Trophoblast cell (in vitro differentiated cells and primary cell): ENCODE measurements around the gene EXOC3L4.
A peak's percentile ranks its signal among the peaks of the same experiment; 100 is the strongest.

Source experiments
- DNase-seq, 2 donors: peaks; one replicate each; pipeline ENCODE4 v3.0.0-alpha.2; 2016
- H2AFZ ChIP-seq: 2 replicates; pipeline ENCODE4 v1.6.1; 2013; ENCODE audit warnings: low read length, moderate library complexity, mild to moderate bottlenecking; ENCODE audit not compliant: insufficient read depth, poor library complexity
- H2AK5ac ChIP-seq: 2 replicates; pipeline ENCODE4 v1.6.1; 2013; ENCODE audit warnings: mild to moderate bottlenecking, low read length
- H2BK120ac ChIP-seq: 2 replicates; pipeline ENCODE4 v1.6.1; 2013; ENCODE audit warnings: low read length, mild to moderate bottlenecking, moderate library complexity; ENCODE audit not compliant: insufficient read depth, poor library complexity
- H2BK12ac ChIP-seq: 2 replicates; pipeline ENCODE4 v1.6.1; 2013; ENCODE audit warnings: mild to moderate bottlenecking, low read length, moderate library complexity
- H2BK5ac ChIP-seq: 2 replicates; pipeline ENCODE4 v1.6.1; 2013; ENCODE audit warnings: low read length, low read depth, moderate library complexity, mild to moderate bottlenecking; ENCODE audit not compliant: poor library complexity
- H3K14ac ChIP-seq: 2 replicates; pipeline ENCODE4 v1.6.1; 2013; ENCODE audit warnings: mild to moderate bottlenecking, low read length
- H3K18ac ChIP-seq: 2 replicates; pipeline ENCODE4 v1.6.1; 2013; ENCODE audit warnings: mild to moderate bottlenecking, low read length
- H3K23ac ChIP-seq: 2 replicates; pipeline ENCODE4 v1.6.1; 2013; ENCODE audit warnings: low read length
- H3K27ac ChIP-seq: 2 replicates; pipeline ENCODE4 v1.5.1; 2013; ENCODE audit warnings: low read depth, mild to moderate bottlenecking, inconsistent platforms, low read length, moderate library complexity
- H3K27me3 ChIP-seq: 2 replicates; pipeline ENCODE4 v1.6.1; 2013; ENCODE audit warnings: inconsistent platforms, mild to moderate bottlenecking, low read length, moderate library complexity; ENCODE audit not compliant: insufficient read depth
- H3K36me3 ChIP-seq, 2 experiments: 1 replicate in 1 of 2; 2 replicates in 1 of 2; pipeline ENCODE4 v1.6.1; 2013; ENCODE audit warnings: low read length in 2 of 2, mild to moderate bottlenecking in 2 of 2, moderate library complexity in 1 of 2; ENCODE audit not compliant: insufficient read depth in 2 of 2, control insufficient read depth in 1 of 2
- H3K4ac ChIP-seq: 2 replicates; pipeline ENCODE4 v1.6.1; 2013; ENCODE audit warnings: low read depth, mild to moderate bottlenecking, low read length, moderate library complexity
- H3K4me1 ChIP-seq, 2 experiments: 1 replicate in 1 of 2; 2 replicates in 1 of 2; pipeline ENCODE4 v1.6.1; 2013; ENCODE audit warnings: low read length in 2 of 2, mild to moderate bottlenecking in 2 of 2, moderate library complexity in 1 of 2; ENCODE audit not compliant: insufficient read depth in 2 of 2, control insufficient read depth in 1 of 2
- H3K4me2 ChIP-seq: 2 replicates; pipeline ENCODE4 v1.6.1; 2013; ENCODE audit warnings: inconsistent platforms, mild to moderate bottlenecking, low read length, moderate library complexity
- H3K4me3 ChIP-seq: 2 replicates; pipeline ENCODE4 v1.5.1; 2013; ENCODE audit warnings: mild to moderate bottlenecking, low read depth, low read length, inconsistent platforms
- H3K79me1 ChIP-seq: one replicate; pipeline ENCODE4 v1.6.1; 2013; ENCODE audit warnings: low read length
- H3K79me2 ChIP-seq: 2 replicates; pipeline ENCODE4 v1.6.1; 2013; ENCODE audit warnings: low read length, mild to moderate bottlenecking; ENCODE audit not compliant: control insufficient read depth, insufficient read depth, poor library complexity
- H3K9ac ChIP-seq: 2 replicates; pipeline ENCODE4 v1.6.1; 2013; ENCODE audit warnings: mild to moderate bottlenecking, low read length
- H3K9me3 ChIP-seq: 2 replicates; pipeline ENCODE4 v1.6.1; 2013; ENCODE audit warnings: low read depth, mild to moderate bottlenecking, control low read depth, inconsistent platforms, low read length; ENCODE audit not compliant: insufficient read depth
- H4K12ac ChIP-seq: 2 replicates; pipeline ENCODE4 v1.6.1; 2013; ENCODE audit warnings: low read depth, mild to moderate bottlenecking, low read length, moderate library complexity
- H4K8ac ChIP-seq: 2 replicates; pipeline ENCODE4 v1.6.1; 2013; ENCODE audit warnings: low read depth, mild to moderate bottlenecking, low read length, moderate library complexity
- H4K91ac ChIP-seq: one replicate; pipeline ENCODE4 v1.6.1; 2013; ENCODE audit warnings: low read depth, mild to moderate bottlenecking, low read length, moderate library complexity
- WGBS: extraction: QIAGEN DNeasy Blood & Tissue Kit; methylation state at CpG from one replicate; pipeline ENCODE4 v1.1.7; 2013; ENCODE audit warnings: missing lambda C conversion rate; ENCODE audit not compliant: insufficient read length, insufficient coverage; ENCODE audit errors: extremely low coverage; 5-methylcytosine and 5-hydroxymethylcytosine counted together

Gene EXOC3L4

GRCh38 chr14:103110681-103111231, 16.2 kb downstream of the EXOC3L4 start:
- Histone ChIP-seq H3K27me3 (no peaks in the 10 kb centered on the region), H3K23ac (no peak overlapping the region), H2BK120ac (peak overlapping the region; percentile 75), H2BK12ac (peak overlapping the region; percentile 84), H3K9ac (no peak overlapping the region), H3K4me3 (no peak overlapping the region), H3K9me3 (no peaks in the 10 kb centered on the region), H4K8ac (peak overlapping the region; percentile 70), H3K4me1 (peaks cover 19 to 27% of the 10 kb centered on the region in 2 experiments), H3K4ac (peak overlapping the region; percentile 42), H2AFZ (no peak overlapping the region), H3K14ac (peak overlapping the region; percentile 55), H3K4me2 (peak overlapping the region; percentile 76), H2BK5ac (peak overlapping the region; percentile 14), H3K36me3 (no peaks in the 10 kb centered on the region), H2AK5ac (peak overlapping the region; percentile 94), H4K91ac (peak overlapping the region; percentile 52), H3K27ac (no peak overlapping the region), H3K79me2 (peaks cover 2% of the 10 kb centered on the region), H3K18ac (peak overlapping the region; percentile 44), H4K12ac (no peak overlapping the region), H3K79me1 (peaks cover 18% of the 10 kb centered on the region)
- DNase-seq: peak in 1 of 2 donors; percentile 41
- WGBS: no CpG with 5 or more reads among the region's 14 CpGs

GRCh38 chr14:103111232-103111868, 16.8 kb downstream of the EXOC3L4 start:
- no CpG with 5 or more reads among the region's 6 CpGs for WGBS
- Histone ChIP-seq H3K18ac (peak overlapping the region; percentile 25), H3K79me1 (peaks cover 18% of the 10 kb centered on the region), H3K4me1 (peaks cover 19 to 27% of the 10 kb centered on the region in 2 experiments), H2BK120ac (peak overlapping the region; percentile 75), H2BK5ac (peak overlapping the region; percentile 9), H3K4ac (no peak overlapping the region), H3K14ac (peak overlapping the region; percentile 47), H3K23ac (no peak overlapping the region), H4K12ac (no peak overlapping the region), H3K9me3 (no peaks in the 10 kb centered on the region), H3K36me3 (no peaks in the 10 kb centered on the region), H3K4me3 (no peak overlapping the region), H2AFZ (no peak overlapping the region), H3K79me2 (peaks cover 2% of the 10 kb centered on the region), H4K8ac (peak overlapping the region; percentile 9), H3K27me3 (no peaks in the 10 kb centered on the region), H2AK5ac (peak overlapping the region; percentile 64), H3K9ac (no peak overlapping the region), H2BK12ac (peak overlapping the region; percentile 51), H3K4me2 (no peak overlapping the region), H3K27ac (no peak overlapping the region), H4K91ac (peak overlapping the region; percentile 52)
- no peak for DNase-seq

- Histone ChIP-seq H3K4me1 (peaks cover 19 to 27% of the 10 kb centered on the region in 2 experiments), H2BK12ac (no peak overlapping the region), H3K27me3 (no peaks in the 10 kb centered on the region), H3K18ac (no peak overlapping the region), H2BK120ac (peak overlapping the region; percentile 25), H3K36me3 (no peaks in the 10 kb centered on the region), H3K4ac (no peak overlapping the region), H2AK5ac (no peak overlapping the region), H3K9ac (no peak overlapping the region), H3K9me3 (no peaks in the 10 kb centered on the region), H2BK5ac (no peak overlapping the region), H3K4me3 (no peak overlapping the region), H4K91ac (peak overlapping the region; percentile 40), H3K23ac (no peak overlapping the region), H4K12ac (no peak overlapping the region), H3K27ac (no peak overlapping the region), H3K79me1 (peaks cover 18% of the 10 kb centered on the region), H2AFZ (no peak overlapping the region), H3K79me2 (peaks cover 2% of the 10 kb centered on the region), H3K4me2 (no peak overlapping the region), H4K8ac (no peak overlapping the region), H3K14ac (no peak overlapping the region)
- DNase-seq: no peak
- no CpG with 5 or more reads among the region's 11 CpGs for WGBS
These were observed 18.1 kb downstream of the EXOC3L4 start for GRCh38 chr14:103112400-103113243.

- Histone ChIP-seq H3K18ac (no peak overlapping the region), H3K27me3 (no peaks in the 10 kb centered on the region), H3K79me1 (peaks cover 15% of the 10 kb centered on the region), H3K14ac (no peak overlapping the region), H3K27ac (no peak overlapping the region), H3K23ac (no peak overlapping the region), H4K8ac (no peak overlapping the region), H4K12ac (no peak overlapping the region), H2BK120ac (no peak overlapping the region), H3K4me1 (peaks cover 19 to 27% of the 10 kb centered on the region in 2 experiments), H3K9me3 (no peaks in the 10 kb centered on the region), H2BK12ac (peak overlapping the region; percentile 6), H2AK5ac (no peak overlapping the region), H3K79me2 (peaks cover 2% of the 10 kb centered on the region), H3K4me2 (no peak overlapping the region), H2BK5ac (no peak overlapping the region), H3K36me3 (no peaks in the 10 kb centered on the region), H3K9ac (no peak overlapping the region), H3K4me3 (no peak overlapping the region), H3K4ac (no peak overlapping the region), H4K91ac (peak overlapping the region; percentile 10), H2AFZ (no peak overlapping the region)
- no peak for DNase-seq
- whole genome bisulfite sequencing: no CpG with 5 or more reads among the region's 5 CpGs
These were observed 18.8 kb downstream of the EXOC3L4 start for GRCh38 chr14:103113303-103113702.
